NCI-H2081 (cell line): Measurements from ENCODE around the gene HIF1A.
A peak's percentile ranks its signal among the peaks of the same experiment; 100 is the strongest.
"Not testable (repeated sequence)": the region's sequence is repeated elsewhere in the genome, so short reads cannot be mapped to it uniquely, and the experiment has no call there.

Experiments used
- DNase-seq, 2 experiments: peaks; one replicate each; lab custom pipeline; 2025; lab: John Stamatoyannopoulos, UW

HIF1A gene

GRCh38 chr14:61708693-61709092 is 13.4 kb downstream of the HIF1A start:
- DNase-seq: not testable (repeated sequence)

GRCh38 chr14:61710853-61711817 is 15.8 kb downstream of the HIF1A start:
- DNase-seq: peak; percentile 33 to 79

GRCh38 chr14:61712137-61712536 is 16.8 kb downstream of the HIF1A start:
- DNase-seq: no peak

GRCh38 chr14:61713724-61714437 is 18.6 kb downstream of the HIF1A start:
- no peak for DNase-seq

- no peak for DNase-seq
These were observed 21.6 kb downstream of the HIF1A start for GRCh38 chr14:61716956-61717355.

- DNase-seq: no peak
These were observed 22.7 kb downstream of the HIF1A start for GRCh38 chr14:61718039-61718438.

GRCh38 chr14:61719344-61720293 is 24.3 kb downstream of the HIF1A start:
- DNase-seq: no peak

GRCh38 chr14:61720294-61720661 is 25.0 kb downstream of the HIF1A start:
- no peak for DNase-seq

GRCh38 chr14:61720741-61721140 is 25.4 kb downstream of the HIF1A start:
- DNase-seq: no peak

- no peak for DNase-seq
These were observed 28.8 kb downstream of the HIF1A start for GRCh38 chr14:61724133-61724532.

- no peak for DNase-seq
These were observed 31.7 kb downstream of the HIF1A start for GRCh38 chr14:61726778-61727658.

GRCh38 chr14:61730756-61731373 is 35.6 kb downstream of the HIF1A start:
- no peak for DNase-seq

GRCh38 chr14:61733972-61734371 is 38.7 kb downstream of the HIF1A start:
- DNase-seq: no peak

- no peak for DNase-seq
These were observed 41.4 kb downstream of the HIF1A start for GRCh38 chr14:61736751-61737150.

GRCh38 chr14:61737915-61738314 is 42.6 kb downstream of the HIF1A start:
- DNase-seq: no peak

GRCh38 chr14:61739133-61739532 is 43.8 kb downstream of the HIF1A start:
- no peak for DNase-seq

- no peak for DNase-seq
These were observed 47.1 kb downstream of the HIF1A start for GRCh38 chr14:61742371-61742770.

- no peak for DNase-seq
These were observed 48.9 kb downstream of the HIF1A start for GRCh38 chr14:61744238-61744637.

GRCh38 chr14:61746346-61746745 is 51.0 kb downstream of the HIF1A start:
- DNase-seq: not testable (repeated sequence)

GRCh38 chr14:61746881-61747280 is 51.6 kb downstream of the HIF1A start:
- no peak for DNase-seq
